Keratinocyte (primary cell): Measurements from ENCODE around the gene SPAG5. TPM values are rescaled to one million over a fixed set of nuclear protein-coding genes. Genes with fewer than 3 reads are reported as not detected.

Experiments used
- DNase-seq: peaks from one replicate; pipeline ENCODE4 v3.0.0-alpha.2; 2011; ENCODE audit warnings: low read depth, missing footprints, low spot score
- FAIRE-seq: peaks from 2 replicates; lab custom pipeline; 2011; peaks lifted over from hg19 to GRCh38; lab: Jason Lieb, UNC
- H2AFZ ChIP-seq: 2 replicates; pipeline ENCODE4 v1.6.0; 2012; ENCODE audit warnings: low read length, control low read depth, inconsistent platforms; ENCODE audit not compliant: control insufficient read depth
- H3K27ac ChIP-seq: 2 replicates; pipeline ENCODE4 v1.5.1; 2011; ENCODE audit warnings: low read length; ENCODE audit not compliant: control insufficient read depth, insufficient read depth
- H3K27me3 ChIP-seq: 3 replicates; pipeline ENCODE4 v1.6.0; 2011; ENCODE audit warnings: low read length; ENCODE audit not compliant: control insufficient read depth, insufficient read depth; ENCODE audit errors: extremely low read depth
- H3K36me3 ChIP-seq, 2 experiments: 2 replicates in 1 of 2; 3 replicates in 1 of 2; pipeline ENCODE4 v1.5.1; 2011; ENCODE audit warnings: low read length in 2 of 2, mild to moderate bottlenecking in 1 of 2; ENCODE audit not compliant: control insufficient read depth in 2 of 2, insufficient read depth in 2 of 2; ENCODE audit errors: extremely low read depth in 1 of 2
- H3K4me1 ChIP-seq: 3 replicates; pipeline ENCODE4 v1.5.1; 2011; ENCODE audit warnings: low read length; ENCODE audit not compliant: control insufficient read depth, insufficient read depth; ENCODE audit errors: extremely low read depth
- H3K4me2 ChIP-seq: 3 replicates; pipeline ENCODE4 v1.6.0; 2011; ENCODE audit warnings: low read depth, low read length; ENCODE audit not compliant: control insufficient read depth, insufficient read depth; ENCODE audit errors: extremely low read depth
- H3K4me3 ChIP-seq, 3 experiments: fragments of 200-600 bp in 1 of 3; sonication (generic) in 1 of 3; 2 replicates in 2 of 3; 3 replicates in 1 of 3; pipeline ENCODE4 v1.5.1; 2011 to 2016; ENCODE audit warnings: low read length in 3 of 3, mild to moderate bottlenecking in 3 of 3, control low read depth in 2 of 3, inconsistent platforms in 1 of 3, low read depth in 1 of 3, mixed read lengths in 1 of 3, mixed run types in 1 of 3, moderate library complexity in 1 of 3; ENCODE audit not compliant: control insufficient read depth in 2 of 3, insufficient read depth in 2 of 3; ENCODE audit errors: extremely low read depth in 1 of 3
- H3K79me2 ChIP-seq: 2 replicates; pipeline ENCODE4 v1.6.0; 2012; ENCODE audit warnings: low read length; ENCODE audit not compliant: control insufficient read depth, insufficient read depth
- H3K9ac ChIP-seq: 3 replicates; pipeline ENCODE4 v1.6.0; 2011; ENCODE audit warnings: low read length; ENCODE audit not compliant: control insufficient read depth, insufficient read depth; ENCODE audit errors: extremely low read depth
- H3K9me1 ChIP-seq: 3 replicates; pipeline ENCODE4 v1.6.0; 2011; ENCODE audit warnings: low read length; ENCODE audit not compliant: control insufficient read depth, insufficient read depth; ENCODE audit errors: extremely low read depth
- H3K9me3 ChIP-seq: 2 replicates; pipeline ENCODE4 v1.5.1; 2012; ENCODE audit warnings: low read depth, low read length; ENCODE audit not compliant: control insufficient read depth
- H4K20me1 ChIP-seq: 3 replicates; pipeline ENCODE4 v1.6.0; 2011; ENCODE audit warnings: low read length; ENCODE audit not compliant: control insufficient read depth, insufficient read depth; ENCODE audit errors: extremely low read depth
- CTCF ChIP-seq, 3 experiments: IDR thresholded peaks in 1 of 3; conservative IDR thresholded peaks in 1 of 3; optimal IDR thresholded peaks in 1 of 3; 2 replicates in 2 of 3; 3 replicates in 1 of 3; pipeline versions ENCODE3 to v1.5.1; 2011; ENCODE audit warnings: low read length in 3 of 3, mild to moderate bottlenecking in 3 of 3, moderate library complexity in 2 of 3, control low read depth in 1 of 3, inconsistent platforms in 1 of 3; ENCODE audit not compliant: insufficient read depth in 2 of 3; ENCODE audit errors: extremely low read depth in 1 of 3
- EZH2 ChIP-seq: IDR thresholded peaks from one replicate; pipeline ENCODE4 v1.6.1; 2012; ENCODE audit warnings: inconsistent platforms, mild to moderate bottlenecking, low read length, moderate library complexity
- dilution Hi-C: fragments of 300-500 bp; cut with MboI; formaldehyde crosslinking; loops from one replicate; pipeline ENCODE4 v1.7.0; 2020; ENCODE audit warnings: low sequenced_read_pairs; ENCODE audit not compliant: extremely low pct_ligation_motif_present
- polyA plus RNA-seq, 5 experiments: library from polyadenylated mRNA; depleted of rRNA in 3 of 5; stranded (reverse) in 3 of 5; stranded (forward) in 1 of 5; unstranded in 1 of 5; fragments of >200 nt; gene quantifications; 1 replicate in 1 of 5; 2 replicates in 3 of 5; 3 replicates in 1 of 5; pipeline versions ENCODE4 v1.2.1 to v1.2.3, GENCODE V29; 2011 to 2012; ENCODE audit warnings: missing spikeins in 2 of 5, low read depth in 1 of 5, low replicate concordance in 1 of 5

SPAG5 gene
- polyA plus RNA-seq, 1 donor (not counting 4 experiments of a cell fraction or from before 2014, with no cell fraction given) = 21.1 TPM

GRCh38 chr17:28623696-28624095, 24.9 kb upstream of the SPAG5 start:
- H3K9ac ChIP-seq = no peak overlapping the region
- no peaks in the 10 kb centered on the region for H3K9me3 ChIP-seq
- DNase-seq (no peak), FAIRE-seq (no peak)
- no peak overlapping the region for H3K27ac ChIP-seq
- H3K27me3 ChIP-seq = no peaks in the 10 kb centered on the region
- TF ChIP-seq EZH2 (no peak), CTCF (optimal IDR thresholded peaks at IDR 0.05 in 1 of 3, IDR thresholded peaks at IDR 0.05 in 1 of 3, conservative IDR thresholded peaks at IDR 0.05 in 1 of 3; ENCODE audit: extremely low read depth in 1 of 3, insufficient read depth in 2 of 3, low read length in 3 of 3) (no peak)
- no peaks in the 10 kb centered on the region for H3K79me2 ChIP-seq
- no peak overlapping the region for H3K4me3 ChIP-seq
- H3K36me3 ChIP-seq = peaks cover 50 to 62% of the 10 kb centered on the region in 2 experiments
- H4K20me1 ChIP-seq = no peaks in the 10 kb centered on the region
- dilution Hi-C loops = no loop called here
- no peaks in the 10 kb centered on the region for H3K4me1 ChIP-seq
- H3K4me2 ChIP-seq = no peak overlapping the region
- no peak overlapping the region for H2AFZ ChIP-seq
- no peaks in the 10 kb centered on the region for H3K9me1 ChIP-seq

- peaks cover 47 to 55% of the 10 kb centered on the region in 2 experiments for H3K36me3 ChIP-seq
- no peaks in the 10 kb centered on the region for H4K20me1 ChIP-seq
- H3K9ac ChIP-seq = no peak overlapping the region
- no peaks in the 10 kb centered on the region for H3K79me2 ChIP-seq
- no peaks in the 10 kb centered on the region for H3K4me1 ChIP-seq
- H3K9me1 ChIP-seq = no peaks in the 10 kb centered on the region
- TF ChIP-seq CTCF (optimal IDR thresholded peaks at IDR 0.05 in 1 of 3, IDR thresholded peaks at IDR 0.05 in 1 of 3, conservative IDR thresholded peaks at IDR 0.05 in 1 of 3; ENCODE audit: extremely low read depth in 1 of 3, insufficient read depth in 2 of 3, low read length in 3 of 3) (no peak), EZH2 (no peak)
- FAIRE-seq (no peak), DNase-seq (no peak)
- H3K27me3 ChIP-seq = no peaks in the 10 kb centered on the region
- no peak overlapping the region for H3K4me2 ChIP-seq
- dilution Hi-C loops = no loop called here
- H3K27ac ChIP-seq = no peak overlapping the region
- no peaks in the 10 kb centered on the region for H3K9me3 ChIP-seq
- no peak overlapping the region for H3K4me3 ChIP-seq
- H2AFZ ChIP-seq = no peak overlapping the region
Measured at GRCh38 chr17:28622186-28622585, 23.4 kb upstream of the SPAG5 start.
